ENCODE data around the gene CFAP52.

- no peak for TF ChIP-seq ZNF530 (tag by site-specific recombination; IDR thresholded peaks at IDR 0.05; ENCODE audit: low read depth)
- no peak for TF ChIP-seq ZNF184 (tag by site-specific recombination; IDR thresholded peaks at IDR 0.05)
- TF ChIP-seq, protein P1, sequence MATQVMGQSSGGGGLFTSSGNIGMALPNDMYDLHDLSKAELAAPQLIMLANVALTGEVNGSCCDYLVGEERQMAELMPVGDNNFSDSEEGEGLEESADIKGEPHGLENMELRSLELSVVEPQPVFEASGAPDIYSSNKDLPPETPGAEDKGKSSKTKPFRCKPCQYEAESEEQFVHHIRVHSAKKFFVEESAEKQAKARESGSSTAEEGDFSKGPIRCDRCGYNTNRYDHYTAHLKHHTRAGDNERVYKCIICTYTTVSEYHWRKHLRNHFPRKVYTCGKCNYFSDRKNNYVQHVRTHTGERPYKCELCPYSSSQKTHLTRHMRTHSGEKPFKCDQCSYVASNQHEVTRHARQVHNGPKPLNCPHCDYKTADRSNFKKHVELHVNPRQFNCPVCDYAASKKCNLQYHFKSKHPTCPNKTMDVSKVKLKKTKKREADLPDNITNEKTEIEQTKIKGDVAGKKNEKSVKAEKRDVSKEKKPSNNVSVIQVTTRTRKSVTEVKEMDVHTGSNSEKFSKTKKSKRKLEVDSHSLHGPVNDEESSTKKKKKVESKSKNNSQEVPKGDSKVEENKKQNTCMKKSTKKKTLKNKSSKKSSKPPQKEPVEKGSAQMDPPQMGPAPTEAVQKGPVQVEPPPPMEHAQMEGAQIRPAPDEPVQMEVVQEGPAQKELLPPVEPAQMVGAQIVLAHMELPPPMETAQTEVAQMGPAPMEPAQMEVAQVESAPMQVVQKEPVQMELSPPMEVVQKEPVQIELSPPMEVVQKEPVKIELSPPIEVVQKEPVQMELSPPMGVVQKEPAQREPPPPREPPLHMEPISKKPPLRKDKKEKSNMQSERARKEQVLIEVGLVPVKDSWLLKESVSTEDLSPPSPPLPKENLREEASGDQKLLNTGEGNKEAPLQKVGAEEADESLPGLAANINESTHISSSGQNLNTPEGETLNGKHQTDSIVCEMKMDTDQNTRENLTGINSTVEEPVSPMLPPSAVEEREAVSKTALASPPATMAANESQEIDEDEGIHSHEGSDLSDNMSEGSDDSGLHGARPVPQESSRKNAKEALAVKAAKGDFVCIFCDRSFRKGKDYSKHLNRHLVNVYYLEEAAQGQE (tag by site-specific recombination; IDR thresholded peaks at IDR 0.05): no peak
- TF ChIP-seq ZNF274 (IDR thresholded peaks at IDR 0.05; ENCODE audit: low read length): no peak
- TF ChIP-seq ZNF274 (tag by site-specific recombination; IDR thresholded peaks at IDR 0.05; ENCODE audit: borderline replicate concordance): no peak
- no peak for TF ChIP-seq CTCF (tag by site-specific recombination; IDR thresholded peaks at IDR 0.05)
- TF ChIP-seq, protein P2, sequence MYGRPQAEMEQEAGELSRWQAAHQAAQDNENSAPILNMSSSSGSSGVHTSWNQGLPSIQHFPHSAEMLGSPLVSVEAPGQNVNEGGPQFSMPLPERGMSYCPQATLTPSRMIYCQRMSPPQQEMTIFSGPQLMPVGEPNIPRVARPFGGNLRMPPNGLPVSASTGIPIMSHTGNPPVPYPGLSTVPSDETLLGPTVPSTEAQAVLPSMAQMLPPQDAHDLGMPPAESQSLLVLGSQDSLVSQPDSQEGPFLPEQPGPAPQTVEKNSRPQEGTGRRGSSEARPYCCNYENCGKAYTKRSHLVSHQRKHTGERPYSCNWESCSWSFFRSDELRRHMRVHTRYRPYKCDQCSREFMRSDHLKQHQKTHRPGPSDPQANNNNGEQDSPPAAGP (tag by site-specific recombination; IDR thresholded peaks at IDR 0.05): no peak
- no peak for TF ChIP-seq ZNF239 (tag by site-specific recombination; IDR thresholded peaks at IDR 0.05)
- no peak for TF ChIP-seq TSHZ1 (tag by site-specific recombination; IDR thresholded peaks at IDR 0.05; ENCODE audit: borderline replicate concordance)
- TF ChIP-seq ZSCAN30 (tag by site-specific recombination; IDR thresholded peaks at IDR 0.05): no peak
- TF ChIP-seq, protein P3, sequence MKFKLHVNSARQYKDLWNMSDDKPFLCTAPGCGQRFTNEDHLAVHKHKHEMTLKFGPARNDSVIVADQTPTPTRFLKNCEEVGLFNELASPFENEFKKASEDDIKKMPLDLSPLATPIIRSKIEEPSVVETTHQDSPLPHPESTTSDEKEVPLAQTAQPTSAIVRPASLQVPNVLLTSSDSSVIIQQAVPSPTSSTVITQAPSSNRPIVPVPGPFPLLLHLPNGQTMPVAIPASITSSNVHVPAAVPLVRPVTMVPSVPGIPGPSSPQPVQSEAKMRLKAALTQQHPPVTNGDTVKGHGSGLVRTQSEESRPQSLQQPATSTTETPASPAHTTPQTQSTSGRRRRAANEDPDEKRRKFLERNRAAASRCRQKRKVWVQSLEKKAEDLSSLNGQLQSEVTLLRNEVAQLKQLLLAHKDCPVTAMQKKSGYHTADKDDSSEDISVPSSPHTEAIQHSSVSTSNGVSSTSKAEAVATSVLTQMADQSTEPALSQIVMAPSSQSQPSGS (tag by site-specific recombination; IDR thresholded peaks at IDR 0.05; ENCODE audit: low read depth): no peak
Observed at GRCh38 chr17:9541718-9542117, 34.7 kb upstream of the CFAP52 start.

Measured in HEK293 (cell line).